Islet precursor cell (in vitro differentiated cells): ENCODE data around the gene C1QL4.
"Not testable (repeated sequence)": the region's sequence is repeated elsewhere in the genome, so short reads cannot be mapped to it uniquely, and the experiment has no call there.

Source experiments
- DNase-seq: peaks from one replicate; pipeline ENCODE4 v3.0.0-alpha.2; 2018

C1QL4 gene

GRCh38 chr12:49336645-49337584 lies at the start of gene C1QL4:
Gene C1QL4, minus strand, starts transcription at chr12:49337188. Its CDS starts 711 bp downstream, at chr12:49336477.
- DNase-seq, result peak; percentile 94

GRCh38 chr12:49380184-49380583 lies 43.2 kb upstream of the C1QL4 start:
- not testable (repeated sequence) for DNase-seq

- DNase-seq, result no peak
Observed at GRCh38 chr12:49377386-49377785, 40.4 kb upstream of the C1QL4 start.

GRCh38 chr12:49375406-49375805 lies 38.4 kb upstream of the C1QL4 start:
- no peak for DNase-seq

- DNase-seq, result no peak
Observed at GRCh38 chr12:49370539-49370938, 33.6 kb upstream of the C1QL4 start.

- DNase-seq, result peak; percentile 67
Observed at GRCh38 chr12:49369411-49370145, 32.6 kb upstream of the C1QL4 start.

GRCh38 chr12:49368240-49368600 lies 31.2 kb upstream of the C1QL4 start:
- no peak for DNase-seq

GRCh38 chr12:49367381-49368239 lies 30.6 kb upstream of the C1QL4 start, which contains the start of gene SPATS2:
Gene SPATS2, plus strand, starts transcription at chr12:49367462. Its CDS starts 93,551 bp downstream, at chr12:49461013.
- DNase-seq, result no peak

- peak; percentile 100 for DNase-seq
Observed at GRCh38 chr12:49366652-49367380, 29.8 kb upstream of the C1QL4 start.

- no peak for DNase-seq
Observed at GRCh38 chr12:49366096-49366651, 29.2 kb upstream of the C1QL4 start.

GRCh38 chr12:49365542-49365941 lies 28.6 kb upstream of the C1QL4 start:
- no peak for DNase-seq

- no peak for DNase-seq
Observed at GRCh38 chr12:49364989-49365388, 28.0 kb upstream of the C1QL4 start.

GRCh38 chr12:49362077-49362476 lies 25.1 kb upstream of the C1QL4 start:
- DNase-seq, result no peak

GRCh38 chr12:49359671-49360070 lies 22.7 kb upstream of the C1QL4 start:
- DNase-seq, result no peak

GRCh38 chr12:49358483-49359141 lies 21.6 kb upstream of the C1QL4 start:
- DNase-seq, result peak; percentile 81

- DNase-seq, result no peak
Observed at GRCh38 chr12:49357103-49357678, 20.2 kb upstream of the C1QL4 start.

GRCh38 chr12:49355913-49356312 lies 18.9 kb upstream of the C1QL4 start:
- no peak for DNase-seq

GRCh38 chr12:49352351-49352750 lies 15.4 kb upstream of the C1QL4 start:
- no peak for DNase-seq

GRCh38 chr12:49349266-49349665 lies 12.3 kb upstream of the C1QL4 start:
- no peak for DNase-seq

- DNase-seq, result no peak
Observed at GRCh38 chr12:49348781-49349180, 11.8 kb upstream of the C1QL4 start.
